UCSD-AML1 (cell line): ENCODE results near the gene NSUN4.
"Not testable (repeated sequence)": the region's sequence is repeated elsewhere in the genome, so short reads cannot be mapped to it uniquely, and the experiment has no call there.

Experiments used
- DNase-seq: peaks from one replicate; lab custom pipeline; 2025; ENCODE audit not compliant: unreplicated experiment; lab: John Stamatoyannopoulos, UW

NSUN4 gene

DNA sequence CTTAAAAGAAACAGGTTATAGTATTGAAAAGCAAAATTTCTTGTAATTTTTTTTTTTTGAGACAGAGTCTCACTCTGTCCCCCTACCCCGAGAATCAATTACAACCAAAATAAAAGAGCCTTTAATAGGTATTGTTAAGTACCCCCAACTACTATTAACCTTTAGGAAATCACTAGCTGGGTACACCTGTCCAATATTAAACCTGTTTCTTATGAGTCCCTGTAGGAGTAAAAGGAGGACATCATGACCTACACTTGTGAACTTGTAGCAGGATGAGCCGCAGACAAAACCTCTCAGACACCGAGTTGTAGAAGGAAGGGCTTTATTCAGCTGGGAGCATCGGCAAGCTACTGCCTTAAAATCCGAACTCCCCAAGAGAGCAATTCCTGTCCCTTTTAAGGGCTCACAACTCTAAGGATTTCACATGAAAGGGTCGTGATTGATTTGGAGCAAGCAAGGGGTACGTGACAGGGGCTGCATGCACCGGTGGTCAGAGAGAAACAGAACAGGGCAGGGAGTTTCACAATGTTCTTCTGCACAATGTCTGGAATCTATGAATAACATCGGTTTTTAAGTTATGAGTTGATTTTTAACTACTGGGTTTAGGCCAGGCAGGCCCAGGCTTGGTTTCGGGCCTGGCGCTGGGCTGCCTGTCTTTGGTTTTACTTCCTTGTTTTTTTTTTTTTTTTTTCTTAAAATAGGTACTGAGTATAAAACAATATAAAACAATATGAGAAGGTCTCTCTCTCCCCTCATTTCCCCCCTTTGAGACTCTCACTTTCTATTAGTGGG is 15.1 kb upstream of the NSUN4 start:
- not testable (repeated sequence) for DNase-seq

DNA sequence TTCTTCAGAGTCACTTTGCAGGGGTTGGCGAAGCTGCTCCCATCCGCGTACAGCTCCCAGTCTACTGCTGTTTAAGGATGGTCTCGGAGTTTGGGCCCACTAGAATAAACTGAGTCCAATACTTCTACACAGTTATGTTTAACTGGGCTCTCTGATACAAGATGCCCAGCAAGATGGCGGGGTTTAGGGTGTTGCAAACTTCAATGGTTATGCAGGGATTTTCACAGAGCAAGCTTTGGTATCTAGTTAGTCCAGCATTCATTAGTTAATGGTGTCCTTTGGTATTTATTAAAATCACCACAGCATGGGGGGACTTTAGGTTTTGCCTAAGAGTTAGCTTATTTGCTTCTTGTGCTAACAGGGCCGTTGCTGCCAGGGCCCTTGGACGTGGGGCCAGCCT is 12.4 kb upstream of the NSUN4 start:
- DNase-seq = not testable (repeated sequence)

DNA sequence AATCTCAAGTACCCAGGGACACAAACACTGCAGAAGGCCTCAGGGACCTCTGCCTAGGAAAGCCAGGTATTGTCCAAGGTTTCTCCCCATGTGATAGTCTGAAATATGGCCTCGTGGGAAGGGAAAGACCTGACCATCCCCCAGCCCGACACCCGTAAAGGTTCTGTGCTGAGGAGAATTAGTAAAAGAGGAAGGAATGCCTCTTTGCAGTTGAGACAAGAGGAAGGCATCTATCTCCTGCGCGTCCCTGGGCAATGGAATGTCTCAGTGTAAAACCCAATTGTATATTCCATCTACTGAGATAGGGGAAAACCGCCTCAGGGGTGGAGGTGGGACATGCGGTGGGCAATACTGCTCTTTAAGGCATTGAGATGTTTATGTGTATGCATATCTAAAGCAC is 10.8 kb upstream of the NSUN4 start:
- not testable (repeated sequence) for DNase-seq

DNA sequence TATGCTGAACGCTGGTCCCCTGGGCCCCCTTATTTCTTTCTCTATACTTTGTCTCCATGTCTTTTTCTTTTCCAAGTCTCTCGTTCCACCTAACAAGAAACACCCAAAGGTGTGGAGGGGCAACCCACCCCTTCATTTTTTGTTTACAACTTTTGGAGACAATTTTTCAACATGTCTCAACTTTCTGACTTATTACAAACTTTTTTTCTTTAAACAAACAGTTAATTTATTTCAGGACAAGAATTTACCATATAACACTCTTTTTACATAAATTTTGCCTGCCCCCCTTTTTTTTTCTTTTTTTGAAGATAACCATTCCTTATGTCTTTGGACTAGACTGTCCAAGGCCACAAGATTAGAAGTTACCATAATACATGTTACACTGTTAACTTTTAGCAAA is 10.2 kb upstream of the NSUN4 start:
- not testable (repeated sequence) for DNase-seq

DNA sequence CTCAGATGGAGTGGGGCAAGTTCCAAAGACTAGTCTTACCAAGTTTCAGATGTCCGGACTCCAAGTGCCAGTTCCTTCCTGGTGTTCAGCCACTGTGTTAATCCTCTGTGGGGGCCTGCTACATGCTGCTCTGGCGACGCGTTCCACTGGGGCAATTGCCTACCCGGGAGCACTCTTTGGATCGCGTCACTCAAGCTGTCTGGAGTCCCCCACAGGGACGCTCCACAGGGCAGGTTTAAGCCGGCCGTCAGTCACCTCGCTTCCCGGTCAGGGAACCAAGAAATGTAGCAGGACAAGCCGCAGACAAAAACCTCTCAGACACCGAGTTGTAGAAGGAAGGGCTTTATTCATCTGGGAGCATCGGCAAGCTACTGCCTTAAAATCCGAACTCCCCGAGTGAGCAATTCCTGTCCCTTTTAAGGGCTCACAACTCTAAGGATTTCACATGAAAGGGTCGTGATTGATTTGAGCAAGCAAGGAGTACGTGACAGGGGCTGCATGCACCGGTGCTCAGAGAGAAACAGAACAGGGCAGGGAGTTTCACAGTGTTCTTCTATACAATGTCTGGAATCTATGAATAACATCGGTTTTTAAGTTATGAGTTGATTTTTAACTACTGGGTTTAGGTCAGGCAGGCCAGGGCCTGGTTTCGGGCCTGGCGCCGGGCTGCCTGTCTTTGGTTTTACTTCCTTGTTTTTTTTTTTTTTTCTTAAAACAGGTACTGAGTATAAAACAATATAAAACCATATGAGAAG is 8.6 kb upstream of the NSUN4 start:
- DNase-seq = not testable (repeated sequence)

DNA sequence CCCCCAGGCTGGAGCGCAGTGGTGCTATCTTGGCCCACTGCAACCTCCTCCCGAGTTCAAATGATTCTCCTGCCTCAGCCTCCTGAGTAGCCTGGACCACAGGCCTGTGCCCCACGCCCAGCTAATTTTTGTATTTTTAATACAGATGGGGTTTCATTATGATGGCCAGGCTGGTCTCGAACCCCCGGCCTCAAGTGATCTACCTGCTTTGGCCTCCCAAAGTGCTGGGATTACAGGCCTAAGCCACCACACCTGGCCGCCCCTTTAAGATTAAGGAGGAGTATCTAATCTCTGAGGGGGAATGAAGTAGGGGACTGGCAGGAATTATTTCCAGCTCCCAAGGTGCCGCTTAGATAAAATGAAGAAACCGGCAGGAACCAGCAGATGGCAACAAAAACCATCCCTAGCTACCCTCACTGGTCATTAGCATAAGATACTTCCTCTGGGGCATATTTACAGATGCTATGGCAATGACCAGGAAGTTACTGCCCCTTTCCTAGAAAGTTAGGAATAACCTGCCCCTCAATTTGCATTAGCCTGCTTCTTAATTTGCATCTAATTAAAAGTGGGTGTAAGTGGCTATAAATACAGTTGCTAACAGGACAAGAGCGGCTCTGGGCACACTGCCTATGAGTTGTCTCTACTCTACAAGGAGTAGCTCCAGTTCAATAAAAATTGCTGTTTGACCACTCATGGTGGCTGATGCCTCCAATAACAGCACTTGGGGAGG is 7.1 kb upstream of the NSUN4 start:
- DNase-seq = peak; percentile 31

DNA sequence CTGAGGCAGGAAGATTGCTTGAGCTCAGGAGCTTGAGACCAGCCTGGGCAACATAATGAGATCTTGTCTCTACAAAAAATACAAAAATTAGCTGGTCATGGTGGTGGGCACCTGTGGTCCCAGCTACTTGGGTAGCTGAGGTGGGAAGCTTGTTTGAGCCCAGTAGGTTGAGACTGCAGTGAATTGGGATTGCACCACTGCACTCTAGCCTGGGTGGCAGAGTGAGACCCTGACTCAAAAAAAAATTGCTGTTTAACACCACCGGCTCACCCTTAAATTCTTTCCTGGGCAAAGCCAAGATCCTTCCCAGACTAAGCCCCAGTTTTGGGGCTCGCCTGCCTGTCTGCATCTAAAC is 6.6 kb upstream of the NSUN4 start:
- no peak for DNase-seq

DNA sequence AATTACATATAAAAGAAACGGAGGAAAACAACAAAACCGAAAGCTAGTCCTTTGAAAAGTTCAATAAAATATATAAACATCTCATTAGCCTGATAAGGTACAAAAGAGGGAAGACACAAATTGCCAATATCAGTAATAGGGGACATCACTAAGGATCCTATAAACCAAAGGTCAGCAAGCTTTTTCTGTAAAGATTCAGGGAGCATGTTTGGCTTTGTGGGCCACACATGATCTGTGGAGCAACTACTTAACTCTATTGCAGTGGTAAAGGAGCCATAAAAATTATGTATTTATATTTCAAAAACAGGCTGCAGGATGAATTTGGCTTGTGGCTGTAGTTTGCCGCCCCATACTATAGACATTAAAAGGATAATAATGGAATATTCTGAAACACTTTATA is 5.5 kb upstream of the NSUN4 start:
- no peak for DNase-seq

DNA sequence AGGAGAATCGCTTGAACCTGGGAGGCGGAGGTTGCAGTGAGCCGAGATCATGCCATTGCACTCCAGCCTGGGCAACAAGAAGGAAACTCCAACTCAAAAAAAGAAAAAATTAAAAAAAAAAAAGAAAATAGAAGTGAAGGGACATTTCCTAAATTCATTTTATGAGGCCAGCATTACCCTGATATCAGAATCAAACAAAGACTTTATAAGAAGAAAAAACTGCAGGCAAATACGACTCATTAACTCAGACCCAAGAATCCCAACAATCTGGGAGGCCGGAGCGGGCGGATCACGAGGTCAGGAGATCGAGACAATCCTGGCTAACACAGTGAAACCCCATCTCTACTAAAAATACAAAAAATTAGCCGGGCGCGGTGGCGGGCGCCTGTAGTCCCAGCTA is 3.2 kb upstream of the NSUN4 start:
- DNase-seq = not testable (repeated sequence)

DNA sequence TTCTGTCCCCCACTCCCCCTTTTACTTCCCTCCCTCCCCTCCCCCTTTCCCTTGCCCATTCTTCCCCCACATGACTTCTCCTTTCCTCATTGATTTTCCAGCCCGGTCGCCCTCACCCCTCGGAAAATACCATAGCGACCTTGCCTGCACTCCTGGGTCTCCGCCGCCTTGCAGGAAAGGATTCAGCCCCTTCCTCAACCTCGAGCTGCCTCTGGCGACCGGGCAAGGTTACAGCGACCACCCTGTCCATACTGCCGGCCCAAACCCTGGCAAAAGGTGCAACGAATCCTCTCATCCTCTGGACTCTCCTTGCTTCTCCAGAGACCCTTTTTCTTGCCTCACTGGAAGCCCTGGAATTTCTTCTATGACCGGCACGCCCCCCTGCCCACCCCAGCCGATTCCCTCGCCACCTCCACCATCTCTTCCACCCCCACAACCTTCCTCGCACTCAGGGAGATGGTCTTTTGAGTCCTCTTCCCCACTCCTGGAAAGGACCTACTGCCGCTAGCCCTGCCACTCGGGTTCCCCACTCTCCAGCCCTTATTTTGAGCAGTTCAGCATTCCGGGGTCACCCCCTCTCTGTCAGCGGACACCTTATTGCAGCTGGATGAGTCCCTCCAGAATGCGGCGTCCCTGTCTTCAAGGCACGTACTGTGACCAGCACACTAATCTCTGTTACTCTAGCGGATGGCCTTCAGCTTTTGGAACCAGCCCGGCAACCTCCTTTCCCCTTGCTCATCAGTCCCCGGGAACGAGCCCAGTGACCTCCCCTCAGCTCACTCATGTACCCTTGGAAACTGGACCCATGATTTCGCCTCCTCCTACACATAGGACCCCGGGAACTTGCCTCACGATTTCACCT is 846 bp downstream of the NSUN4 start:
- DNase-seq = no peak

DNA sequence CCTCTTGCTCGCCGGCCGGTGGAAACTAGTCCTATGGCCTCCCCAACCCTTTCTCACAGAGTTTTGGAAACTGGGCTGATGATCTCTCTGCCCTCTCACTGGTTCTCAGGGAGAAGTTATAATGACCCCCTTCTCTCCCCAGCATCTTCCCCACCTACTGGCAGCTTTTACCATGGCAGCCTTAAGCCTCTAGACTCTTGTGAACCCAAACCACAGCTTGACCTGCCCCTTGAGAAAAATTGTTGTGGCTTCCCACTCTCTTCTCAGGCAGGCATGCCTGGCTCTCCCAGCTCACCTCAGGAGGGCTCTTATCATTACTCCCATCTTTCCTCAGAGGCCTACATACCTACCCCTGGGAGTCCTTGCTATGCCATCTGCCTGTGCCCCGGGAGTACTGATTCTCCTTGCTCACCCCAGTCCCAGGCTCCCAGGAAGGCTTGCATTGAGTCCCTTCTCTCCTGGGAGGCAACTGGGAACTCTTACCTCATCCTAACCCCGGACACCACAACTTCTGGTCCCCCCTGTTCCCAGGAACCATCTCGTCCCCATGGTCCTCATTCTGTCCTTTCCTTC is 1.6 kb downstream of the NSUN4 start:
- DNase-seq = no peak

DNA sequence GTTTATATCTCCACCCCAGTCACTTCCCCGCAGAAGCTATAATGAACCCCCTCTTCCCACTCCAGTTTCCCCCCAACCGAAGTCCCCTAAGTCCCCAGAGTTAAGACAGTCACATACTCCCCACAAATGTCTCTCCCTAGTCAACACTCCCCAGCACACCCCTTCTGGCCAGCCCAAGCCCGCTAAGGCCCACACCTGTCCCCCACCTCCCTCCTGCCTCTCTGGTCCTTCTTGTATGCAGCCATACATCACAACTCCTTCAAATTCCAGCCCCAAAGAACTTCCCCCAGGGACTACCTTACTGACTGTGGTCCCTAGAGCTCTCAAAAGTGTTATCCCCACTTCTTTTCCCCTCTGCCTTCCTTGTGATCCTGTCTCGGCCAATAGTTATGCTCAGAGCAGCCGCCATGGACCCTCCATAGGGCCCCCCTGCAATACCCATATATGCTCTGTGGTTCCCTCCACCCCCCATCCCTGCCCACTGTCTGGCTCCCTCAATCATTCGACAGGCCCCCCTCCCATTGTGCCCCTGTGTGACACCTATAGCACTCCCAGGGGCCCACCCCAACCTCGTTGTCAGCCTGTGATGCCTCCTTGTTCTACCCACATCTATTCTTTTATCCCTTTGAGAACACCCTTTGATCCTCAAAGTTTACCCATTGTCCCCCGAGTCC is 2.2 kb downstream of the NSUN4 start:
- no peak for DNase-seq

DNA sequence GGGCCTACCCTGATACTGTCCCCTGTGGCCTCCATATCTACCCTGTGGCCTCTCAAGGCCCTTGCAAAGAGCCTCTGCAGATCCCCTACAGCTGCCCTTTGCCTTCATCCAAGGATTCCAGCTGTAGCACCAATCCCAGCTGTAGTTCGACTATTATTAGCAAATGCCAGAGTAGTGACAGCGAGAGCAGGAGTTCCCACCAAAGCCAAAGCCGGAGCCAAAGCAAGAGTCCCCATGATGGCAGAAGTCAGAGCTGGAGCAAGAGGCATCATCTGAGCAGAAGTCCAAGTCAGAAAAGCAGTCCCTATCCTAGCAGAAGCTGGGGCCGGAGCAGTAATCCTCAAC is 2.7 kb downstream of the NSUN4 start:
- no peak for DNase-seq

DNA sequence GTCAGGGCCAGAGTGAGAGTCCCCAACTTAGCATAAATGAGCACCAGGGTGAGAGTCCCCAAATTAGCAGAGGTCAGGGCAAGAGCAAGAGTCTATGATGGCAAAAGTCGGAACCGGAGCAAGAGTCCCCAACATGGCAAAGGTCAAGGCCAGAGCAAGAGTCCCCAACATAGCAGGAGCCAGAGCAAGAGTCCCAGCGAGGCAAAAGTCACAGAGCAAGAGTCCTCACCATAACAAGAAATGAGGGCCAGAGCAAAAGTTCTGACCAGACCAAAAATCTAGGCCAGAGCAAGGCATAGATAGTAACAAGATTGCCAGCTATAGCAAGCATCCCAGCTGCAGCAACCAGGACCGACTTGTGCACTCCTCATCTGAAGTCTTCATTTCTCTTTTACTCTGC is 3.1 kb downstream of the NSUN4 start:
- no peak for DNase-seq

DNA sequence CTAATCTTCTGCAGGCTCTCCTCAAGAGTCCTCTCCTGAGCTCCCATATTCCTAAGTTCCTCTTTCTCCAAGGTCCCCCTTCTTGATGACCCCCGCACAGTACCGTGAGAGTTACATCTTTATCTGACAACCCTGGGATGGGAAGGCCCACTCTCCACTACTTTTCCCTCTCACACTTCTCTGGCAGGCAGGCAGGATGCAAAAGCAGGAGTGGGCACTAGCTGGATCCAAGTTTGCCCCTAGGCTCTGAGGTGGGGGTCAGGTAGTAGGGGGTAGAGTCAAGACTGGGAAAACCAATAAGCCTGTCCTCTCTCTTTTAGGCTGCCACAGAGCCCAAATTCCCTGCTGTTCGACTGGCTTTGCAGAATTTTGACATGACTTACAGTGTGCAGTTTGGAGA is 3.9 kb downstream of the NSUN4 start:
- DNase-seq = no peak

DNA sequence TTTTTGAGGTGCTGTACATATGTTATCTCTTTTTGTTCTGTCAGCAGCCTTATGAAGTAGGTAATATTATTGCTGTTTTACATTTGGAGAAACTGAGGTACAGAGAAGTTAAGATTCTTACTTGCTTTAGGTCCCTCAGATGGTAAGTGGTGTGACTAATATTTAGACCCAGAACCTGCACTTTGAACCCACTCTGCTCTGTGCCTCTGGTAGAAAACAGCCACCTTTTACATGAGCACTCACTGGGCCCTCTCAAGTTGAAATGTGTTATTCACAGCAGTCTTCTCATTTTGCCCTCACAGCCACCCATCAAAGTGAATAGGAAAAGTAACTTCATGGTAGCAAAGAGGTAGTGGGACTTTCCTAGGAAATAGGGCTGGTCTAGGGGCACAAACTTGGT is 4.7 kb downstream of the NSUN4 start:
- DNase-seq = no peak

DNA sequence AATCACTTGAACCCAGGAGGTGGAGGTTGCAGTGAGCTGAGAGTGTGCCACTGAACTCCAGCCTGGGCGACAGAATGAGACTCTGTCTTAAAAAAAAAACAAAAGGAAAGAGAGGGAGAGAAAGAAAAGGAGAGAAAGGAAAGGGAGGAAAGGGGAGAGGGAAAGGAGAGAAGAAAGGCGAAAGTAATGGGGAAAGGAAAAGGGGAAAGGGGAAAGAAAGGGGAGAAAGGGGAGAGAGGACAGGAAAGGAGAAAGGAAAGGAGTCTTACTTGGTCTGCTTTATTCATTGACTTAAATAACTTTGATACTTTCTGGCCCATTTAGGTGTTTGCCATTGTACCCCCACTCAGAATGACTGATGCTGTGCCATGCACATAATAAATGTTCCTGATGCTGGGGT is 11.8 kb downstream of the NSUN4 start:
- no peak for DNase-seq

DNA sequence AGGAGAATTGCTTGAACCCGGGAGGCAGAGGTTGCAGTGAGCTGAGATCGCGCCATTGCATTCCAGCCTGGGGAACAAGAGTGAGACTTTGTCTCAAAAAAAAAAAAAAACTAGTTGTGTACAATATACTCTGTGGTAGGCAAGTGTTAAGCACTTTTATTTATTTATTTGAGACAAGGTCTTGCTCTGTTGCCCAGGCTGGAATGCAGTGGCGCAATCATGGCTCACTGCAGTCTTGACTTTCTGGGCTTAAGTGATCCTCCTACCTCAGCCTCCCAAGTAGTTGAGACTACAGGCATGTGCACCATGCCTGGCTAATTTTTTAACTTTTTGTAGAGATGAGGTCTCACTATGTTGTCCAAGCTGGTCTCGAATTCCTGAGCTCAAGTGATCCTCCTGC is 15.3 kb downstream of the NSUN4 start:
- DNase-seq = not testable (repeated sequence)

DNA sequence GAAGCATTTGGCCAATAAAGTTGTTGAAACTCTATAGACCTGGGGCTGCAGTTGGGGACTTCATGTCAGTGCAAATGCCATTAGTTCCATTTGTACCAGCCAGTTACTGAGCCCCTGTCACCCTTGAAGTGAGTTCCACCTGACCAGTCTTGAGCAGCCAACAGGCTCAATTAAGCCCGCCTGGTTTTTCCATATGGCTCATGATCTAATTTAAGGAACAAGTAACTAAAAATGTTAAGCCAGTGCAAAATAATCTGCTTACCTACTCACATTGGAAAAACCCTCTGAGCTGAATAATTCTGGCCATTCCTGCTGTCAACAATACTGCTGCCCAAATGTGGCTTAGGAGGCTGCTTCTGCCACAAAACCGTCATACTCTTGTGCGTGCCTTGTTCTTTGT is 21.6 kb downstream of the NSUN4 start:
- DNase-seq = no peak

DNA sequence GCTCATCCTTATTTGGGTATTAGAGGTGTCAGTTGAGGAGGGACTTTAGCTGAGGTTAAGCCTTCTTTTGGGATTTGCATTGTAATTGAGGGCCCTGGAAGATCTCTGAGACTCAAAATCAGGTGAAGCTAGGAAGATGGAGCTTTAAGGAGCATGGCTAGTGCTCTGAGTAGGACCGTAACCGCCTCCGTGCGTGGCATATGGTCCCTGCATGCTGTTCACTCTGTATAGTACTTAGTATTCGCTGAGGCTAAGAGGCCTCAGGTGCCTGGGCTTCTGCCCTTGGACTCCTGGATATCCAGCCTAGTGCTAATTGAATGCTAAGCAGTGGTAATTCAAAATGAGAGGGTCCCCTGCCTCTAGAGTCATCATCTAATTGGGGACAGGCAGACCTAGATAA is 22.5 kb downstream of the NSUN4 start:
- DNase-seq = no peak
